Fibroblast of pulmonary artery (primary cell): ENCODE results near the gene GLIS1.

Experiments used
- DNase-seq: peaks from one replicate; pipeline ENCODE4 v3.0.0-alpha.2; 2010; ENCODE audit warnings: low read depth
- H3K4me3 ChIP-seq: replicated peaks from 2 replicates; pipeline ENCODE4 v1.5.1; 2011; ENCODE audit warnings: low read depth, mild to moderate bottlenecking, control low read depth, low read length, moderate library complexity
- TF ChIP-seq, protein P1 (sequence below): IDR thresholded peaks from 2 replicates; pipeline ENCODE4 v1.5.1; 2011; ENCODE audit warnings: mild to moderate bottlenecking, control low read depth, low read length, inconsistent platforms; ENCODE audit errors: missing control alignments

The GLIS1 gene

DNA sequence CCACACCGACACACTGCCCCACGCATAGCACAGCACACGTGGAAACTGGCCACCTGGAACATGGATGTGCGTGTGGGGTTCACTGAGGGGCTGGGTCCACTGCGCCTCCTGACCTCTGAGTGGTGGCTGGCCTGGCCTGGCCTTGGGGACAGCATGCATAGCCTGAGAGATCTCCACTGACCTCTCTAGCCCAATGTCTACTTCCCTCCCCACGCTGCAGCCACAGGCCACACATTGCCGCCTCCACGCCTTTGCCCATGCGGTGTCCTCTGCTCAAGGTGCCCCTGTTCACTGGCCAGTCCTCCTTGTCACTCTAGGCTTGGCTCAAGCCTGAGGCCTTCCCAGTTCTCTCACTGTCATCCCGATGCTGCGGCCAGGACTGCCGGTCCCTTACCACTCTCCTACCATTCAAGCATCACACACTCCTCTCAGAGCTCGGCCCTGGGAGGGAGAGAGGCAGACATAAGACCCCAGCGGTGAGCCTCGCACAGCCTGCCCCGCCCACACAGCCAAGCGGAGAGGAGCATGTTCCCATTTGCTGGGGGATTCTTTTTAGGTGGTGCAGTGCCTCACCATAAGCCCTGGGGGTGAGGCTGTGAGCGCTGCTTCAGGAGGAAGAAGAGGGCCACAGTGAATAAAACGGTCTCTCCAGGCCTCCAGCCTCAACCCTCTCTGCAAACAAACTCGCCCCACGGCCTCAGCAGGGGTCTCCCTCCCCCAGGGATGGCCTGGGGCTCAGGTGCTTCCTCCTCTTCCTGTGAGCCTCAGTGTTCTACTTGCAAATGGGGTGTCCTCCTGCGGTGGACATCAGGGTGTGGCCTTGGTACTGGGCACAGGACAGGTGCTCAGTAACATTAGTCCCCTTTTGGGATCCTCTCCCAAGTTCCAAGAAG, 199.0 kb downstream of the GLIS1 start:
- no peak for DNase-seq
- H3K4me3 ChIP-seq, result no peak overlapping the region
- TF ChIP-seq, protein P1, sequence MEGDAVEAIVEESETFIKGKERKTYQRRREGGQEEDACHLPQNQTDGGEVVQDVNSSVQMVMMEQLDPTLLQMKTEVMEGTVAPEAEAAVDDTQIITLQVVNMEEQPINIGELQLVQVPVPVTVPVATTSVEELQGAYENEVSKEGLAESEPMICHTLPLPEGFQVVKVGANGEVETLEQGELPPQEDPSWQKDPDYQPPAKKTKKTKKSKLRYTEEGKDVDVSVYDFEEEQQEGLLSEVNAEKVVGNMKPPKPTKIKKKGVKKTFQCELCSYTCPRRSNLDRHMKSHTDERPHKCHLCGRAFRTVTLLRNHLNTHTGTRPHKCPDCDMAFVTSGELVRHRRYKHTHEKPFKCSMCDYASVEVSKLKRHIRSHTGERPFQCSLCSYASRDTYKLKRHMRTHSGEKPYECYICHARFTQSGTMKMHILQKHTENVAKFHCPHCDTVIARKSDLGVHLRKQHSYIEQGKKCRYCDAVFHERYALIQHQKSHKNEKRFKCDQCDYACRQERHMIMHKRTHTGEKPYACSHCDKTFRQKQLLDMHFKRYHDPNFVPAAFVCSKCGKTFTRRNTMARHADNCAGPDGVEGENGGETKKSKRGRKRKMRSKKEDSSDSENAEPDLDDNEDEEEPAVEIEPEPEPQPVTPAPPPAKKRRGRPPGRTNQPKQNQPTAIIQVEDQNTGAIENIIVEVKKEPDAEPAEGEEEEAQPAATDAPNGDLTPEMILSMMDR, result no peak

DNA sequence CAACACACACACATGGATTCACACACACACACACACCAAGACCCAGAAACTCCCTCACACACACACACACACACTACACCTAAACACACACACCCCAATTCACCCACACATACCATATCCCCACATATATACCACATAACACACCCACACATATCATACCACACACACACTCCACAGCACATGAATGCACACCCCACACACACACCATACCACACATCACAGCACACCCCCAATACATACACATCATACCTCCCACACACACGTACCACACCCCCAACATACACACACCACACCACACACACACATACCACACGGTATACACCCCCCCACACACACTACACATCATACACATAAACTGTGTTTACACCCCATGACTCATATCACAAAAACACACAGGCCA, 199.7 kb downstream of the GLIS1 start:
- TF ChIP-seq, protein P1, result no peak
- no peak for DNase-seq
- H3K4me3 ChIP-seq, result no peak overlapping the region

DNA sequence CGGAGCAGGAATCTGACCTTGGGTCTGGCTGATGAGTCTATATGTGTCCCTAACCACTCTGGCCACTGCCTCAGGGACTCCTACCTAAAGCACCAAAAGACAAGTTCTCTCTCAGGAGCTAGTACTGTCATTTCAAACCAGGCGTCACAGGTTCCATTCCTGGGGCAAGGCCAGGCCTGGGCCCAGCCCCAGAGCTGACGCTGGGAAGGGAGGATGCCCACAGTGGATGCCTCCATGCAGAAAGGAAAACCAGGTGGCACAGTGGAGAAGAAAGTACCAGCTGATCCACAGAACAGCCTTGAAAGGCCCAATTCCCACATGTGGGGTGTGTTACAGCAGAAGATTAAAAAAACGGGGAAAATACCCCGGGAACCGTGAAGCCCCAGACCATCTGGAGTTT, 202.4 kb downstream of the GLIS1 start:
- no peak overlapping the region for H3K4me3 ChIP-seq
- TF ChIP-seq, protein P1, result no peak
- DNase-seq, result no peak

DNA sequence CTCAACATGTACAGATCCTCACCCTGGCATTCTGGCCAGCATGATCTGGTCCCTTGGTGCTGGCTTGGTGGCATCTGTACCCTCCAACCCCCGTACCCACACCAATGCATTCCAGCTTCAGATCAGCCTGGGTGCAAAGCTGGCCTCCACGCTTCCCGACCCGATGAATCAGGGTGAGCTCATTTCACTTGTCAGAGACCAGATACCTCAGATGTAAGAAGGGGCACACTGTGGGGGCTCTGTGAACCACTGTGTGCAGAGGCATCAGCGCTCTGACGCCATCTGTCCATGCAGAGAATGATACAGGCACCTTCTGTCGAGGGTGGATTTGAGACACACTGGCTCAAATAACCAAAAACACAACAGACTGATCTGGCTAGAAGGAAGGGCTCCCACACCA, 203.1 kb downstream of the GLIS1 start:
- TF ChIP-seq, protein P1, result no peak
- no peak for DNase-seq
- no peak overlapping the region for H3K4me3 ChIP-seq

DNA sequence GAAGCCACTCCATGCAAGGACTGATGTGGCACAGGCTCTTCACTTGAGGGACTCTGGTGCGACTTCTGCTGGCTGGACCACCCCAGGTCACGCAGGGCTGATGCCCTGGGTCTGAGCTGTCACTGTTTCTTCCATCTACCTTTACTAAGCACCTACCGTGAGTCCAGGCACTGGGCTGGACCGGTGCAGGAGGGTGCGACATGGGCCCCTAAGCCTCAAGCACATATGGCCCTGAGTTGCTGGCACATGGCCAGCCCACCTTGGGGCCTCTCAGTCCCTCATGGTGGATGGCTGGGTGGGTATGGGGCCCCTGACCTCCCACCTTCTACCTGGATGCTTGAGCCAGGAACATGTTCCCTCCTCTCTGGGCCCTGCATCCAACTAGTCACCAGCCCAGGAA, 203.7 kb downstream of the GLIS1 start:
- no peak for DNase-seq
- no peak overlapping the region for H3K4me3 ChIP-seq
- TF ChIP-seq, protein P1, result no peak

DNA sequence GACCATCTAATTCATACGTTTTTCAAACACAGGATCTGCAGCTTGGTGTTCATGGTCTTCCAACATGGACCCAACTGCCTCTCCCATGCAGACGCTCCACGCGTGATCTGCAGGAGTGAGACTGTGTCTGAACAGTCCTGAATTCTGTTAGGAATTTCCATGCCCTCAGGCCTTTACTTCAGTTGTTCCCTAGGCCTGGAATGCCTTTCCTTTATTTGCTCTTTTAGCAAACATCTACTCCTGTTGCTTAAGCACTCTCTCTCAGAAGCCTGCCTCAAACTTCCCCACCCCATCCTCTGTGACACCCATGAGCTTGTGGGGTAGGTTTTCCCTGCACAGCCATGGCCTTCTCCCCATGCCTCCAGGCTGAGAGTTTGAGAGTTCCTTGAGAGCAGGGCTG, 206.1 kb downstream of the GLIS1 start:
- TF ChIP-seq, protein P1, result no peak
- DNase-seq, result no peak
- no peak overlapping the region for H3K4me3 ChIP-seq

DNA sequence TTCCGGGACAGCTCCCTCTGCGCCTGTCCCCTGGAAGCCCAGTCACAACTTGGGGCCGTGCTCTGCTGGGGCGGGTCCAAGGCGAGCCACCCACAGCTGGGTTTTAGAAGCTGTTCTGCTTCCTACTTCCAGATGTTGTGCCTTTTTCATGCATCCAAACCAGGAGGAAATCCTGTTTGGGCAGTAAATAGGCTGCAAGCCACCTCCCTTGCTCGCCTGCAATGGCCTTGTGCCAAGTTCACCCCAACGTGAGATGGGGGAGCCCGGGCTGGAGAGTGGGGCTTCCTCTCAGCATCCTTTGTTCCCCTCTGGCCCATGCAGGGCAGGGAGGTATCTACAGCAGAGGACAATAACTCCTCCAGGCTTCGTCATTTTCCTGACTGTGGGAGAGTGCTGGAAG, 206.6 kb downstream of the GLIS1 start:
- no peak overlapping the region for H3K4me3 ChIP-seq
- no peak for DNase-seq
- TF ChIP-seq, protein P1, result no peak
